ENCODE measurements around the gene NELFA.
"Not testable (repeated sequence)": the region's sequence is repeated elsewhere in the genome, so short reads cannot be mapped to it uniquely, and the experiment has no call there.

NELFA gene

DNA sequence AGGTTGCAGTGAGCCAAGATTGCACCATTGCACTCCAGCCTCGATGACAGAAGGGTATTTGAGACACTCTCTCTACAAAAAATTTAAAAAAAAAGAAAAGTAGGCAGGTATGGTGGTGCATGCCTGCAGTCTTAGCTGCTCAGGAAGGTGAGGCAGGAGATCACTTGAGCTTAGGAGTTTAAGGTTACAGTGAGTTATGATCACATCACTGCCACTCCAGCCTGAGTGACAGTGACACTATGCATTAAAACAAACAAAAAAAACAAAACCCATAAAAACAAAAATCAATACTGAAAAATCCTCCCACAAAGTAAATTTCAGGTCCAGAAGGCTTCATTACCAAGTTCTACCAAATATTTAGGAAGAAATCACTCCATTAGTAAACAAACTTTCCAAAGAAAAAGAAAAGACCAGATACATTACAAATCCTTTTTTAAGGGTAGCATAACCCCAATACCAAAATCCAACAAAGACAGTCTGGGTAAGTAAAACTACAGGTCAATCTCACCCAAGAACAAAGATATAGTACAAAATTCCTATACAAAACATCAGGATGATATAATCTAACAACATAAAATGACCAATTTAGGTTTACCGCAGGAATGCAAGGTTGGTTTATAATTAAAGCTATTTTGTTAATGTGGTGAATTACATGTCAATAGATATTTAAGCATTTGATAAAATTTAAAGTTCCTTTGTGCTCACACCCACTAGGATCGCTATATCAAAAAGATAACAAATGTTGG, 11.7 kb downstream of the NELFA start:
- DNase-seq (ENCODE audit: extremely low read depth in 1 of 2, low read depth in 1 of 2) = no peak

DNA sequence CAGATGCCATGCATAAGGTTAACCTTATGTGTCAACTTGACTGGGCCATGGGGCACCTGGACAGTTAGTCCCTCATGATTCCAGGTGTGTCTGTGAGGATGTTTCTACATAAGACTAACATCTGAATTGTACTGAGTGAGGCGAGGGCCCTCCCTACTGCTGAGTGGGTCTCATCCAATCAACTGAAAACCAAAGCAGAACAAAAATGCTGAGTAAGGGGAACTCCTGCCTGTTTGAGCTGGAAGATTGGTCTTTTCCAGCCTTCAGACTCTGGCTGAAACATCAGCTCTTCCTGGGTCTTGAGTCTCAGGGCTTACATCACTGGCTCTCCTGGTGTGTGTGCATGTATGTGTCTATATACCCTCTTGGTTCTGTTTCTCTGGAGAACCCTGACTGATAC, 13.8 kb downstream of the NELFA start:
- DNase-seq (ENCODE audit: extremely low read depth in 1 of 2, low read depth in 1 of 2) = no peak

DNA sequence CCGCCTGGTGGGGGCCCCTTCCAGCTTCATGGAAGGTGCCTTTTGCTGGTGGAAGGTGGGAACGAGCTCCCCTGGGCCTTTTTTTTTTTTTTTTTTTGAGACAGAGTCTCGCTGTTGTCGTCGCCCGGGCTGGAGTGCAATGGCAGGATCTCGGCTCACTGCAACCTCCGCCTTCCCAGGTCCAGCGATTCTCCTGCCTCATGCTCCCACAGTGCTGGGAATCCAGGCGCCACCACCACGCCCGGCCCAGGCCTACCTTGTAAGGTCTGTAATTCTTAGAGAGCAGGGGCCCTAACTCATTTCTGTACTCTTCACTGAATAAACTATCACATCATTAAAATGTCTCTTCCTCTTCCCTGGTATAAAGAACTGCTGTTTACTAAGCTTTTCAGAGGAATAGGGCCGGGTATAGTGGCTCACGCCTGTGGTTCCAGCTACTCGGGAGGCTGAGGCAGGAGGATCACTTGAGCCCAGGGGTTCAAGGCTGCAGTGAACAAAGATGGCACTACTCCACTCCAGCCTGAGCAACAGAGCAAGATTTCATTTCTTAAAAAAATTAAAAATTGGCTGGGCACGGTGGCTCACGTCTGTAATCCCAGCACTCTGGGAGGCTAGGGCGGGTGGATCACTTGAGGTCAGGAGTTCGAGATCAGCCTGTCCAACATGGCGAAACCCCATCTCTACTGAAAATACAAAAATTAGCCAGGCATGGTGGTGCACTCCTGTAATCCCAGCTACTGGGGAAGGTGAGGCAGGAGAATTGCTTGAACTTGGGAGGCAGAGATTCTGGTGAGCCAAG, 14.9 kb downstream of the NELFA start:
- not testable (repeated sequence) for DNase-seq (ENCODE audit: extremely low read depth in 1 of 2, low read depth in 1 of 2)

DNA sequence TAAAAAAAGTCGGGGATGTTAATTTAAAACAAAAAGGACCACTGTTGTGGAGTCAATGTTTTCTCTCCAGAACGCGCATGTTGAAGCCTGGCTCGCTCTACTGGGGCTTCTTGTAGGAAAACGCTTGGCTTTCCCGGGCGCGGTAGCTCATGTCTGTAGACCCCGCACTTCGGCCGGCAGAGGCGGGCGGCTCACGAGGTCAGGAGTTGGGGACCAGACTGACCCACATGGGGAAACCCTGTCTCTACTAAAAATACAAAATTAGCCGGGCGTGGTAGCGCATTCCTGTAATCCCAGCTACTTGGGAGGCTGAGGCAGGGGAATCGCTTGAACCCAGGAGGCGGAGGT, 15.6 kb downstream of the NELFA start:
- DNase-seq (ENCODE audit: extremely low read depth in 1 of 2, low read depth in 1 of 2) = no peak

DNA sequence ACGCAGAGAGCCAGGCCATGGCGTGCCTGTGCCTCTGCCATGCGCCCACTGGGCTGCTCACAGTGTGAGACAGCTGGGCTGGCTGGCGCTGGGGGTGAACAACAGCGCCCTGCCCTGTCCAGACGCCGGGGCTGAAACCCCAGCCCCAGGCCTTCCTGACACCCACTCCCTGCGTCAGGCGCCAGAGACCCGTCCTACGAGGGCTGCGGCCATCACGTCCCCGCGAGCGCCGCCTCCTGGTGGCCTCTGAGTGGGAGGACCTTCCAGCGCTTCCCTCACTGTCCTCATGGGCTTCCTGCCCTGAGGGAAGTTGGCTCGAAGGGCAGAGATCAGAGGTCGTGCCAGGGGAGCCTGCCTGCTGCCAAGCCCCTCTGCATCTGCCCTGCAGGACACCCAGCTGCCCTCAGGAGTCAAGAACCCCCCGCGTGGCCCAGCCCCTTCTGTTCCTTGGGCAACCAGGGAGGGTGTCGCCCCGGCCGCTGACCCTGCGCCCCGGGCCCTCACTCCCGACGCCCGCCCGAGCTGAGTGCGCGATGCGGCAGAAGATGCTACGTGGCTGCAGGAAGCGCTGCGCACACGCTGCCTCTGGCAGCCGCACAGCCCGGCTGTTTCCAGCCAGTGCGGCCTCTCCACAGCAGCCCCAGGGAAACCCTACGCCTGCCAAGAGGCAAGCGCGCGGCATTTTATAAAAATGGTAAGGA, 16.2 kb downstream of the NELFA start:
- DNase-seq (ENCODE audit: extremely low read depth in 1 of 2, low read depth in 1 of 2) = no peak

DNA sequence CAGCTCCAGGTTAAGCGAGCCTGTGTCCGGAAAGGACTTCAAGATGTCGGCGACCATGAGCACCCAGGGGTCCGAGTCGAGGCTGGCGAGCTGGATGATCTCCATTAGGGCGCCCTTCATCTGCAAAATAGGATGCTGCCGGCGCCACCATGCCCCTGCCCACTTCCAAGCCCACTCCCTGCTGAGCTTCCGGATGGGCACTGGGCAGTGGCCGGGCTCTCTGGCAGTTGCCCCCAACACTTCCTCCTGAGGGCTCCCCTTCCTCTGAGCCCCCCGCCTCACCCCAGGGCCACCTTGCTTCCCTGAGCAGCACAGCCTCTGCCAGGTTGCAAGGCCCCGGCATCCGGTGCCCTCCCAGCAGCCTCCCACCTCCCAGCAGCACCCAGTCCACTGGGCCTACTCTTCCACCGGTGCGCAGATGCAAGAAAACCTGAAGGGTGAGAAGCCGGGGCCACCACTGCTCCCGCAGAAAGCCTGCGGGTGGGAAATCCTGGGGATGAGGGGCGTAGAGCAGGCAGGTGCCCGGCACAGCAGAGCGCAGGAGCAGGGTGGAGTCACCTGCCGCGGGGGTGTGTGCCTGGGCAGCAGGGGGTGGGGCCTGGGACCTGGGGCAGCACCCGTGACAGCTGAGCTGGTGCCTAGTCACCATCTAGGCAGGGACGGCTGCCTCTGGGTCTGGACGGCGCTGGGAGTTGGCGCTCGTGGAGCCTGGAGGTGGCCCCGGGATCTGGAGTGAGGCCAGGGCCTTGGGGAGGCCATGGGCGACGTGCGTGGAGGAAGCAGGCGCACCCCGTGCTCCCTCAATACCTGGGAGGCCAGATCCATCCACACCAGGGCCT, 17.0 kb downstream of the NELFA start:
- DNase-seq (ENCODE audit: extremely low read depth in 1 of 2, low read depth in 1 of 2) = no peak

DNA sequence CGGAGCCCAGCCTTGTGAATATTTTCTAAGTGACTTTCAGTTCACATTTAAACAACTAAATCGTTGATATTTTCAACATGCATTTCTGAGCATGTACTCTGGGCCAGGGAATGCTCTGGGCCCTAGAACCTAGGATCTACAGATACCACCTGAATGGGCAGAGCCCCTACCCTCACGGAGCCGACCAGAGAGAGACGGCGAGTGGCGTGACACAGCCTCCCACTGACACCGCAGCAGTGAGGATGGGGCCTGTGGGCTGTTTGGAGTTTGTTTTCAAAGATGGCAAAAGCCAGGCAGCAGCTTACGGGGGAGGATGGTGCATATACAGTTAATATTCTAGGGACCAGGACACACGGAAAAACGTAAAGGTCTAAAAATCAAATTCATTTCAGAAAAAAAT, 17.7 kb downstream of the NELFA start:
- no peak for DNase-seq (ENCODE audit: extremely low read depth in 1 of 2, low read depth in 1 of 2)

DNA sequence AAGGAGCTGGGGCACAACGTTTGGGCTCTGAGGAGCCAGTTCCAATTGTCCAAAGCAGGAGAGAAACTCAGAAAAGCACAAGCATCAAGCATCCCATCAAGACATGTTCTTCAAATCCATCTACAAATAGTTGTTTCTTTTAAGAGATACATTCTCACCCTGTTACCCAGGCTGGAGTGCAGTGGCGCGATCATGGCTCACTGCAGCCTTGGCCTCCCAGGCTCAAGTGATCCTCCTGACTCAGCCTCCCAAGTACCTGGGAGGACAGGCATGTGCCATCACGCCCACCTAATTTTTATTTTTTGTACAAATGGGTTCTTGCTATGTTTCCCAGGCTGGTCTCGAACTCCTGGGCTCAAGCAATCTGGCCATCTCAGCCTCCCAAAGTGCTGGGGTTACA, 18.1 kb downstream of the NELFA start:
- no peak for DNase-seq (ENCODE audit: extremely low read depth in 1 of 2, low read depth in 1 of 2)

DNA sequence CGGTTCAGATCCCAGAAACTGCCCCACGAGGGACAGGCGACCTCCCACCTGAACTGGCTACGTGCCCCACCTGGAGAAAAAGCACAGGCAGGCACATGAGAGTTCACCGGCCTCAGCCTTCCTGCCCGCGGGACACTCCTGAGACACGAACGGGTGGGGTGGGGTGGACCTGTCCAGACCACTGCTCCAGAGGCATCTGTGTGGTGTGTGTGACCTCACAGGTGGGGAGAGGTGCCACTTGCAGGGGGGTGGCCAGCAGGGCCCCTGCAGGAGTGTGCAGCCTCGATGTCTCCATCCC, 18.5 kb downstream of the NELFA start:
- no peak for DNase-seq (ENCODE audit: extremely low read depth in 1 of 2, low read depth in 1 of 2)

DNA sequence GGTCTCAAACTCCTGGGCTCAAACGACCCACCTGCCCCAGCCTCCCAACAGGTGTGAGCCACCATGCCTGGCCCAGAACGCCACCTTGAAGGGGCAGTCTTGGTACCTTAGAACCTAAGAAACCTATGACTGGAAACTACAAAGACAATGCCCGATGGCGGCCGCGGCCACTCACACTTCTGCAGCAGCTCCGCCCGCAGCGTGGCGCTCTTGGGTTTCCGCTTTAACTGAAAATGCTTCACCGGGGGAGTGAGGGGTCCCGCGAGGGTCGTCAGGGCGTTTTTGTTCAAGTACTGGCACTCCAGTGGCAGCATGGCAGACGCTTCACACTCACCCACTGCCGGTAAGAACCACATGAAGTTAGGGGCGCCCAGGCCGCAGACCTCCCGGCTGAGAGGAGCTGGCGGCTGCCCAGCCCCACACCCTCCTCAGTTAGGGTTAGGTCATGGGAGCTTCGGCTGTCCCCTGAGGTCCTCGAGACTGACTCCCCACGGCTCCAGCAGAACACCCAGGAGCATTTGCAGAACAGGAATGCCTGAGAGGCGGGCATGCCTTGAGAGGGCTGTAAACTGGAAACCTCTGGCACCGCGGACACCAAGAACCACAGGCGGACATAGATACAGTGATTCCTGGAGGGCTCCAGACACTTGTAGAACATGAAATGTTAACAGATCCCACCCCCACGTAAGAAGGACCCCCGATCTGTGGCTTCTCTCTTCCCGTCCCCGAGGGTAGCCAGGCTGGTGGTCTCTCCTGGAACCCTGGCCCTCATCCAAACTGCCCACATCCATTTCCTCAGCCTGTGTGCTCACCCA, 19.0 kb downstream of the NELFA start:
- no peak for DNase-seq (ENCODE audit: extremely low read depth in 1 of 2, low read depth in 1 of 2)

DNA sequence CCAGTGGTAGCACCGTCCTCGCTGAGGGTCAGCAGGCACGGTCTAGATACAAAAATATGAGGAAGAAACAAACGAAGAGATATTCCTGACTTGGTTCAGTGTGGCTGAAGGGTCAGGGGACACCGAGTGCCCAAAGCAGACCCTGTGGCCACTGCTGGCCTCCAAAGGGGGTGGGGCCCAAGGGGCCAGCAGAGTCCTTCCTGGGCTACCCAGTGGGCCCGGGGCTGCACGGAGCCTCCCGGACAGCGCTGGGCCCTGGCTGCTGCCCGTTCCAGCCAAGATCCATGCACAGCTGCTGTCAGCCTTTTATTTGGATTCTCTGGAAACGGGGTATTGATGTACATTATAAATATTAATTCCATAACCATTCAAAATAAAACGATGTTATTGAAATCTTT, 20.4 kb downstream of the NELFA start:
- DNase-seq (ENCODE audit: extremely low read depth in 1 of 2, low read depth in 1 of 2) = no peak

DNA sequence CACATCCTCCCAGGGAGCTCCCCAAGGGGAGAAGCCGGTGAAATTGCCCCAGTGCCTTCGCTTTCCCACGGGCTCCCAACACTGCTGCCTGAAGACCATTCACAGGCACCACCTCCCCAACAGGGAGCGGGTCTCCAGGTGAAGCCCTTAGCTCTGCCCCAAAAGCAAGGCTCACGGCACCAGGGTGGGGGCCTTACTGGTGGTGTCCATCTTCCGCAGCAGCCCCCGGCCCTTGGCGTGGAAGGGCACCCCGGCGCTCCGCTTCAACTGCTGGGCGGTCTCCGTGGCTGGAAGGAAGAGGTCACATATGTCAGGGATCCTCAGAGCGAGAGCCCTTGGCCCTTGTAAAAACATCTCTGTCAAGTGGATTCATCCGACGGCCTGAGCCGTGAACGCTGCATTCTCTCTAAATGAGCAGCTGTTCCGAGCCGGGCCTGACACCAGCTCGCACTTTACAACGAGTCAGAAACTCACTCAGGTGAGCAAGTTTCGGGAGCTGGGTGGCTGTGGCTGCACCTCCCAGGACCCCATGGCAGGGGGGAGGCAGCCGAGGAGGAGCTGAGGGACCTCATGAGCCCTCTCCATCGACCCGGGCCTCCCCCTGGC, 20.9 kb downstream of the NELFA start:
- no peak for DNase-seq (ENCODE audit: extremely low read depth in 1 of 2, low read depth in 1 of 2)

DNA sequence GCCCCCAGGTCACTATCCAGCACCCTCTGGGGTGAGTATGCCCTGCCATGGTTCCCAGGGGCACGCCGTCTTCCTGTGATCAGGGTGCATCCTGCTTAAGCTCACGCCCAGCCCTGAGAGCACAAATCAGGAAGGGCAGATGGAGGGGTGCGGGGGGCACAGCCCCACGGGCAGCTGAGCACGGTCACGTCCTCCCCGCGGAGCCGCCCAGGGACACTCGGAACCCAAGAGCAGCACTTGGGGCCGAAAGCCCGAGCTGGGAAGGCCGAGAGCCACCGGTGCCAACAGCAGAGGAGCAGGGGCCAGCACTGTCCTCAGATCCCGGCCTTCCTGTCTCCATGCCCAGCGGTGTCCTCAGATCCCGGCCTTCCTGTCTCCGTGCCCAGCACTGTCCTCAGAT, 21.5 kb downstream of the NELFA start:
- DNase-seq (ENCODE audit: extremely low read depth in 1 of 2, low read depth in 1 of 2) = no peak

DNA sequence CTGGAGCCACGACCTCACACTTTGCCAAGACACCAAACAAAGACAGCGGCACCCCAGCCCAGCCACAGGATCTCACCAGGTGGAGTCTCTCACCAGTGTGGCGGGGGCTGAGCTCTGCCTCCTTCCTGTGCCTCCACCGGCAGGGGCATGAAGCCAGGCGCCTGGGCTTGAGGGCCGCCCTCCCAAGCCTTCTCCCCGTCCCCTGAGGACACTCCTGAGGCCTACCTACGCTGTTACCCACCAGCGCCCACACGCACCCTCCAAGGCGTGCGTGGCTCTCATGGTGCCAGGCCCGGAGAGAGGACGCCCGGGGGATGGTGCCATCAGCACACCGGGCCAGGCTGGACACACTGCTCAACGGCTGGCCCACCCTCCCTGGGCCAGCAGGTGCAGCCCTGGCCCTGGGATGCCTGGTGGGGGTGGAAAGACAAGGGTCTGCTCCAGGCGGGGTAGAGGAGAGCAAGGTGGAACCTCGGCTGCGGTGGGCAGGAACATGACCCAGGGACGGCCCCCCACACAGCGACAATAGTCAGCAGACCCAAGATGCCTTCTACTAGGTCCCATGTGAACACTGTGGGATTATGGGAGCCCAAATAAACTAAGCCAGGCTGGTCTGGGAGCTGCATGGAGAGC, 22.1 kb downstream of the NELFA start:
- no peak for DNase-seq (ENCODE audit: extremely low read depth in 1 of 2, low read depth in 1 of 2)

DNA sequence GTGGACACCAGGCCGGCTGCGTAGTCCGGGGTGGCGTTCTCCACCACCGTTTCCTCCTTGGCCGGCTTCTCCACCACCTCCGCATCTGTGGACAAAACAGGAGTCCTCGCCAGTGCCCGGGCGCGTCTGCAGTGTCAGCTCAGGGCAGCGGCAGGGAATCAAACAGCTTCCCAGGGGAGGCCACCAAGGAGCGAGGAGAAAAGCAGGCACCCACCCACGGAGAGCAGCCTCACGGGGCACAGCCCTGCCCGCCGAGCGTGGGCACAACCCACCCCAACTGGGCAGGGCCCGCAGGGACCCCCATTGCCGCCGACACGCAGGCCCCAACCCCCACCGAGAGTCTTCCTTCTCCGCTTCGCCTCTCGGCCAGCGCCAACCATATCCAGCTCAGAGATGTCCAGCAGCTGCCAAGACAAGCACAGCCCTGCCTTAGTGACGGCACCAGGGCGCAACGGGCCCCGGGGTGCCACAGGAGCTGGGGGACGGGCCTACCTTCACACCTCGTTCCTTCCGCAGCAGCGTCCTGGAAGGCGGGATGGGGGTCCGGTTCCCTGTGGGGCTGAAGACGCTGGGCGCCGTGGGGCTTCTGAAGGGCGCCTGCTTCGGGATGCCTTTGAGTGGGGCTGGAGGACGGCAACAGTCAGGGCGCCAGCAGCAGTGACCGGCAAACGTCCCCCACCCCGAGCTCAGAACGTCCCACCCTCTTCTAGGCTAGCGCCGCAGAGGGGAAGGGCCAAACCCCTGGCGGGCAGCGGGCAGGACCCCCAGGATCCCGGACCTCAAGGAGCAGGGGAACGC, 22.8 kb downstream of the NELFA start:
- no peak for DNase-seq (ENCODE audit: extremely low read depth in 1 of 2, low read depth in 1 of 2)

DNA sequence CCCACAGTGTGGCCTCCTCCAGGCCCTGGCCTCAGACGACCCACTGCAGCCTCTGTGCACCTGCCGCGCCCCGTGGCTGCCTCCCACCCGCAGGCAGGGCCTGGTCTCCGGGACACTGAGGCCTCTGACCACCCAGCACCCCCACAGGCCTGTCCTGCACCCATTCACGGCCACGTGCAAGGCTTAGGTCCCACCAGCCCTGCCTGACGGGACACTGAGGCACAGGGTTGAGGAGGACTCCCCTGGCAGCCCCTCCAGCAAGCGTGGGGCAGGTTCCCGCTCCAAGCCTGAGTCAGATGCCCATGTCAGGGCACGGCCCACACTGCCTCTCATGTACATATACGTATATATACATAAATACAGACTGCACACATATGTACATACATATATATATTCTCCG, 23.5 kb downstream of the NELFA start:
- no peak for DNase-seq (ENCODE audit: extremely low read depth in 1 of 2, low read depth in 1 of 2)

DNA sequence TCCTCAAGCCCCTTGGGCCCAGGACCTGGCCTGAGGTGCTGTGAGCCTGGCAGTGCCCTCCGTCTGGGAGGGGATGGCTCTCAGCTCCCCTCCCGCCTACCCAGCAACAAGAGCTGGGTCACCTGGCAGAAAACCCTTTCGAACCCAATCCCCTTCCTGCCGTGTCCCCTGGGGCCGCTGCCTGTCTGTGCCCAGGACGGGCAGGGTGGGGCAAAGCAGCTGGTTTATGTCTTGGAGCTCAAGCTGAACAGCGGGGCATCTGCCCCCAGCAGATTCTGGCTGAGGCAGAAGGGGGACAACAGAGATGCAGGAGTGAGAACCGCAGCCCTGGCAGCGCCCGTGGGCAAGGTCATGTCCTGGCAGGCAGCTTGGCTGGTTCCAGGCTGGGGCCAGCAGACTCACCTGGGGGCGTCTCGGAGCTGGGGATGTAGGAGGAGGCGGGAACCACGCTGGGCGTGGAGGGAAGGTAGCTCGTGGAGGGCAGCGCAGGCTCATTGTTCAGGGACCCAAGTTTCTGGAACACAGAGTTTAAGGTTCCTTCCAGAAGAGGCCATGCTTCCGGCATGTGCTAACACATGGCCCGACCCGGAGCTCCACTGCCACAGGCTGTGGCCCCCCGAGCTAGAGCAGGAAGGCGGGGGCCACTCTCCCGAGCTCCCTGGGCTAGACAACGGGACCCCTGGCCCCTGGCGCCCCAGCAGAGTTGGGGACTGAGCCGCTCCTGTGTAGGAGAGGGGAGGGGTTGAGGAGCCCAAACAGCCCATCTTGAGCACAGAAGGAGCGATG, 24.2 kb downstream of the NELFA start:
- no peak for DNase-seq (ENCODE audit: extremely low read depth in 1 of 2, low read depth in 1 of 2)

DNA sequence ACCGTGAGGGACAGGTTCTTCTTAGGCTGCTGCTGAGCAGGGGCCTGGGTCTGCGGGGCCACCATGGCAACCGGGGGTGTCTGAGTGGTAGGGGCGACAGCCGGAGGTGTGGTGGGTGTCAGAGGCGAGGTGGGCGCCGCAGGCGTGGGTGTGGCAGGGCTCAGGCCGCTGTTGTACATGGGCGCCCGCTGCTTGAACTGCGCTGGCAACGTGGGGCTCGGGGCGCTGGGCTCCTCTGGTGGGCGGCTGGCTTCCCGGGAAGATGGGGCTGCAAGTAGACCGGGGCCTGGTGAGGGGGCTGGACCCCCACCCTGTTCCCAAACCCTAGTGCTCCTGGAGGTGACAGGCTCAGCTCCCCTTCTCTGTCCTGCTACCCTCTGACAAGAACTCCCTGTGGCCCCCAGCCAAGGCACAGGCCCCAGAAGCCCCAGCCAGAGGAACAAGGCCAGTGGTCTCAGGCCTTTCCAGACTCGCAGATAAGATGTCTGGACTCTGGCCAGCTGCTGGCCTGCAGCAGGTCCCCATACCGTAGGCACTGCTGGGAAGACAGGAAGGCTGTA, 24.8 kb downstream of the NELFA start:
- no peak for DNase-seq (ENCODE audit: extremely low read depth in 1 of 2, low read depth in 1 of 2)
